H9 (cell line): ENCODE data around the gene COL5A2. TPM values are rescaled to one million over a fixed set of nuclear protein-coding genes. Genes with fewer than 3 reads are reported as not detected.

Experiments
- DNase-seq: peaks from one replicate; pipeline ENCODE4 v3.0.0-alpha.2; 2017
- H2AFZ ChIP-seq: one replicate; pipeline ENCODE4 v1.6.1; 2013; ENCODE audit warnings: mild to moderate bottlenecking, low read length, control low read depth, moderate library complexity
- H2AK5ac ChIP-seq: 2 replicates; pipeline ENCODE4 v1.6.1; 2013; ENCODE audit warnings: low read length, control low read depth, mixed read lengths; ENCODE audit not compliant: insufficient read length
- H2BK120ac ChIP-seq: one replicate; pipeline ENCODE4 v1.6.1; 2013; ENCODE audit warnings: low read depth, mild to moderate bottlenecking, low read length, control low read depth, inconsistent platforms; ENCODE audit not compliant: poor library complexity, severe bottlenecking
- H2BK12ac ChIP-seq: 2 replicates; pipeline ENCODE4 v1.6.1; 2013; ENCODE audit warnings: low read length, control low read depth, mixed read lengths, low read depth; ENCODE audit not compliant: insufficient read length
- H2BK15ac ChIP-seq: 2 replicates; pipeline ENCODE4 v1.6.1; 2013; ENCODE audit warnings: low read depth, low read length, control low read depth
- H2BK20ac ChIP-seq: one replicate; pipeline ENCODE4 v1.6.1; 2013; ENCODE audit warnings: low read depth, mild to moderate bottlenecking, low read length, control low read depth, inconsistent platforms; ENCODE audit not compliant: poor library complexity, severe bottlenecking
- H2BK5ac ChIP-seq: 2 replicates; pipeline ENCODE4 v1.6.1; 2013; ENCODE audit warnings: low read length, control low read depth, mixed read lengths; ENCODE audit not compliant: insufficient read length
- H3K14ac ChIP-seq: 2 replicates; pipeline ENCODE4 v1.6.1; 2013; ENCODE audit warnings: low read length, control low read depth; ENCODE audit not compliant: insufficient read depth
- H3K18ac ChIP-seq: 2 replicates; pipeline ENCODE4 v1.6.1; 2013; ENCODE audit warnings: low read depth, mild to moderate bottlenecking, mixed read lengths, low read length, control low read depth; ENCODE audit not compliant: insufficient read length
- H3K23ac ChIP-seq: 2 replicates; pipeline ENCODE4 v1.6.1; 2013; ENCODE audit warnings: low read length, control low read depth, mixed read lengths, low read depth; ENCODE audit not compliant: insufficient read length
- H3K23me2 ChIP-seq: 2 replicates; pipeline ENCODE4 v1.6.1; 2013; ENCODE audit warnings: low read depth, mild to moderate bottlenecking, mixed read lengths, low read length, control low read depth; ENCODE audit not compliant: insufficient read length, poor library complexity, severe bottlenecking
- H3K27ac ChIP-seq: 2 replicates; pipeline ENCODE4 v1.5.1; 2013; ENCODE audit warnings: low read length, control low read depth, mixed read lengths, low read depth; ENCODE audit not compliant: insufficient read length
- H3K27me3 ChIP-seq: 2 replicates; pipeline ENCODE4 v1.6.1; 2013; ENCODE audit warnings: low read length, control low read depth, inconsistent platforms; ENCODE audit not compliant: insufficient read depth
- H3K4ac ChIP-seq: 2 replicates; pipeline ENCODE4 v1.6.1; 2013; ENCODE audit warnings: low read depth, mild to moderate bottlenecking, control low read depth, inconsistent platforms, low read length, moderate library complexity
- H3K4me1 ChIP-seq: 2 replicates; pipeline ENCODE4 v1.6.1; 2013; ENCODE audit warnings: low read length, control low read depth, inconsistent platforms; ENCODE audit not compliant: insufficient read depth
- H3K4me2 ChIP-seq: 2 replicates; pipeline ENCODE4 v1.6.1; 2013; ENCODE audit warnings: low read length, control low read depth, mixed read lengths; ENCODE audit not compliant: insufficient read length, insufficient read depth
- H3K56ac ChIP-seq: 2 replicates; pipeline ENCODE4 v1.6.1; 2013; ENCODE audit warnings: low read depth, mild to moderate bottlenecking, mixed read lengths, low read length, control low read depth; ENCODE audit not compliant: insufficient read length
- H3K79me1 ChIP-seq: 2 replicates; pipeline ENCODE4 v1.6.1; 2013; ENCODE audit warnings: low read depth, mild to moderate bottlenecking, moderate library complexity, low read length, control low read depth, inconsistent platforms; ENCODE audit not compliant: insufficient read depth, poor library complexity, severe bottlenecking
- H3K79me2 ChIP-seq: 2 replicates; pipeline ENCODE4 v1.6.1; 2013; ENCODE audit warnings: low read length, control low read depth, inconsistent platforms; ENCODE audit not compliant: insufficient read depth
- H3K9ac ChIP-seq: 2 replicates; pipeline ENCODE4 v1.6.1; 2013; ENCODE audit warnings: low read length, control low read depth, mixed read lengths; ENCODE audit not compliant: insufficient read length; ENCODE audit errors: extremely low read depth
- H3K9me3 ChIP-seq: one replicate; pipeline ENCODE4 v1.6.1; 2013; ENCODE audit warnings: low read depth, low read length, inconsistent platforms; ENCODE audit not compliant: control insufficient read depth
- H3T11ph ChIP-seq: one replicate; pipeline ENCODE4 v1.6.1; 2013; ENCODE audit warnings: mild to moderate bottlenecking, low read length, control low read depth, inconsistent platforms
- H4K20me1 ChIP-seq: one replicate; pipeline ENCODE4 v1.6.1; 2013; ENCODE audit not compliant: control insufficient read depth, insufficient read length, insufficient read depth
- H4K5ac ChIP-seq: 2 replicates; pipeline ENCODE4 v1.6.1; 2013; ENCODE audit warnings: low read depth, mild to moderate bottlenecking, mixed read lengths, low read length, control low read depth; ENCODE audit not compliant: insufficient read length
- H4K8ac ChIP-seq: replicated peaks from 2 replicates; pipeline ENCODE4 v1.6.1; 2013; ENCODE audit warnings: low read length, control low read depth, mixed read lengths, low read depth; ENCODE audit not compliant: insufficient read length
- H4K91ac ChIP-seq: 2 replicates; pipeline ENCODE4 v1.6.1; 2013; ENCODE audit warnings: low read depth, mild to moderate bottlenecking, moderate library complexity, mixed read lengths, low read length, control low read depth; ENCODE audit not compliant: insufficient read length
- H3K27ac Mint-ChIP-seq, 3 experiments: 2 replicates in 2 of 3; 3 replicates in 1 of 3; pipeline ENCODE4 v1.8.0; 2020 to 2021; ENCODE audit warnings: mixed read lengths in 3 of 3, mild to moderate bottlenecking in 1 of 3, moderate library complexity in 1 of 3
- H3K27me3 Mint-ChIP-seq: 2 replicates; pipeline ENCODE4 v1.8.0; 2021; ENCODE audit warnings: low read depth, mild to moderate bottlenecking, moderate library complexity, mixed read lengths
- H3K36me3 Mint-ChIP-seq, 3 experiments: 2 replicates in 2 of 3; 3 replicates in 1 of 3; pipeline ENCODE4 v1.8.0; 2020 to 2021; ENCODE audit warnings: low read depth in 3 of 3, mixed read lengths in 3 of 3; ENCODE audit not compliant: insufficient read depth in 1 of 3
- H3K4me1 Mint-ChIP-seq, 2 experiments: 2 replicates each; pipeline ENCODE4 v1.8.0; 2020; ENCODE audit warnings: mixed read lengths in 2 of 2
- H3K4me3 Mint-ChIP-seq, 2 experiments: 2 replicates in 1 of 2; 3 replicates in 1 of 2; pipeline ENCODE4 v1.8.0; 2020 to 2021; ENCODE audit warnings: mild to moderate bottlenecking in 2 of 2, mixed read lengths in 2 of 2, moderate library complexity in 1 of 2
- H3K9me3 Mint-ChIP-seq, 2 experiments: 2 replicates in 1 of 2; 3 replicates in 1 of 2; pipeline ENCODE4 v1.8.0; 2020; ENCODE audit warnings: mild to moderate bottlenecking in 2 of 2, mixed read lengths in 2 of 2, moderate library complexity in 1 of 2
- WGBS: extraction: QIAGEN DNeasy Blood & Tissue Kit; methylation state at CpG from one replicate; pipeline ENCODE4 v1.1.7; 2013; ENCODE audit warnings: missing lambda C conversion rate, low lambda C conversion rate, mixed read lengths; ENCODE audit not compliant: insufficient read length; ENCODE audit errors: extremely low coverage; 5-methylcytosine and 5-hydroxymethylcytosine counted together
- total RNA-seq: library from RNA; stranded (reverse); gene quantifications from 2 replicates; pipeline ENCODE4 v1.2.1, GENCODE V29; 2021
- TF ChIP-seq, protein P1 (sequence below): fragments of 200-600 bp; sonication (generic); conservative IDR thresholded peaks from 3 replicates; pipeline ENCODE4 v1.8.0; 2021; ENCODE audit warnings: antibody characterized with exemption, mild to moderate bottlenecking

The COL5A2 gene
- total RNA-seq, 1 experiment from 2014 or later = 10.5 TPM

DNA sequence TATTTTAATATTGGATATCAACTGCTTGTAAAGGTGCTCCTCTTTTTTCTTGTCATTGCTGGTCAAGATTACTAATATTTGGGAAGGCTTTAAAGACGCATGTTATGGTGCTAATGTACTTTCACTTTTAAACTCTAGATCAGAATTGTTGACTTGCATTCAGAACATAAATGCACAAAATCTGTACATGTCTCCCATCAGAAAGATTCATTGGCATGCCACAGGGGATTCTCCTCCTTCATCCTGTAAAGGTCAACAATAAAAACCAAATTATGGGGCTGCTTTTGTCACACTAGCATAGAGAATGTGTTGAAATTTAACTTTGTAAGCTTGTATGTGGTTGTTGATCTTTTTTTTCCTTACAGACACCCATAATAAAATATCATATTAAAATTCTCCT, 167.2 kb downstream of the COL5A2 start:
- H3K27me3 ChIP-seq = no peaks in the 10 kb centered on the region
- H4K91ac ChIP-seq = no peak overlapping the region
- H3K9me3 ChIP-seq = no peaks in the 10 kb centered on the region
- Mint-ChIP-seq H3K27me3 (no peaks in the 10 kb centered on the region), H3K4me3 (no peak overlapping the region), H3K36me3 (no peaks in the 10 kb centered on the region), H3K27ac (no peak overlapping the region), H3K9me3 (no peaks in the 10 kb centered on the region), H3K4me1 (peaks cover 17 to 18% of the 10 kb centered on the region in 2 experiments)
- H2BK15ac ChIP-seq = no peak overlapping the region
- H4K20me1 ChIP-seq = no peaks in the 10 kb centered on the region
- H3K4me2 ChIP-seq = no peak overlapping the region
- no peak overlapping the region for H3K56ac ChIP-seq
- H3K18ac ChIP-seq = no peak overlapping the region
- no peaks in the 10 kb centered on the region for H3K79me2 ChIP-seq
- no CpG with 5 or more reads among the region's 1 CpG for WGBS
- no peak overlapping the region for H3K4ac ChIP-seq
- no peak overlapping the region for H2AFZ ChIP-seq
- H3K9ac ChIP-seq = no peak overlapping the region
- TF ChIP-seq, protein P1, sequence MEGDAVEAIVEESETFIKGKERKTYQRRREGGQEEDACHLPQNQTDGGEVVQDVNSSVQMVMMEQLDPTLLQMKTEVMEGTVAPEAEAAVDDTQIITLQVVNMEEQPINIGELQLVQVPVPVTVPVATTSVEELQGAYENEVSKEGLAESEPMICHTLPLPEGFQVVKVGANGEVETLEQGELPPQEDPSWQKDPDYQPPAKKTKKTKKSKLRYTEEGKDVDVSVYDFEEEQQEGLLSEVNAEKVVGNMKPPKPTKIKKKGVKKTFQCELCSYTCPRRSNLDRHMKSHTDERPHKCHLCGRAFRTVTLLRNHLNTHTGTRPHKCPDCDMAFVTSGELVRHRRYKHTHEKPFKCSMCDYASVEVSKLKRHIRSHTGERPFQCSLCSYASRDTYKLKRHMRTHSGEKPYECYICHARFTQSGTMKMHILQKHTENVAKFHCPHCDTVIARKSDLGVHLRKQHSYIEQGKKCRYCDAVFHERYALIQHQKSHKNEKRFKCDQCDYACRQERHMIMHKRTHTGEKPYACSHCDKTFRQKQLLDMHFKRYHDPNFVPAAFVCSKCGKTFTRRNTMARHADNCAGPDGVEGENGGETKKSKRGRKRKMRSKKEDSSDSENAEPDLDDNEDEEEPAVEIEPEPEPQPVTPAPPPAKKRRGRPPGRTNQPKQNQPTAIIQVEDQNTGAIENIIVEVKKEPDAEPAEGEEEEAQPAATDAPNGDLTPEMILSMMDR = no peak
- no peak overlapping the region for H2AK5ac ChIP-seq
- no peak for DNase-seq
- no peak overlapping the region for H4K5ac ChIP-seq
- no peak overlapping the region for H3K14ac ChIP-seq
- H3K23me2 ChIP-seq = no peaks in the 10 kb centered on the region
- no peak overlapping the region for H3K23ac ChIP-seq
- no peak overlapping the region for H2BK5ac ChIP-seq
- no peaks in the 10 kb centered on the region for H3K79me1 ChIP-seq
- no peak overlapping the region for H3K27ac ChIP-seq
- no peak overlapping the region for H3T11ph ChIP-seq
- no peak overlapping the region for H2BK120ac ChIP-seq
- no peaks in the 10 kb centered on the region for H3K4me1 ChIP-seq
- H2BK12ac ChIP-seq = no peak overlapping the region
- H4K8ac ChIP-seq = no peak overlapping the region
- no peak overlapping the region for H2BK20ac ChIP-seq
